Amygdala (tissue), 56 donors: ENCODE measurements around the gene SYNDIG1.

ENCODE experiments used
- DNase-seq, 56 donors: peaks; one replicate each; lab custom pipeline; 2025; lab: John Stamatoyannopoulos, UW

SYNDIG1 gene

GRCh38 chr20:24579475-24579874, 110.0 kb downstream of the SYNDIG1 start:
- no peak for DNase-seq

GRCh38 chr20:24580006-24580405, 110.6 kb downstream of the SYNDIG1 start:
- no peak for DNase-seq

- DNase-seq, result no peak
These were observed 111.4 kb downstream of the SYNDIG1 start for GRCh38 chr20:24580855-24581254.

GRCh38 chr20:24581443-24582170, 112.2 kb downstream of the SYNDIG1 start:
- DNase-seq, result no peak

GRCh38 chr20:24582373-24583168, 113.1 kb downstream of the SYNDIG1 start:
- DNase-seq, result no peak

- DNase-seq, result no peak
These were observed 113.9 kb downstream of the SYNDIG1 start for GRCh38 chr20:24583169-24583792.

- DNase-seq, result no peak
These were observed 114.6 kb downstream of the SYNDIG1 start for GRCh38 chr20:24584078-24584477.

- peak in 2 of 56 donors; percentile 22 to 48 for DNase-seq
These were observed 115.3 kb downstream of the SYNDIG1 start for GRCh38 chr20:24584538-24585356.

- no peak for DNase-seq
These were observed 116.5 kb downstream of the SYNDIG1 start for GRCh38 chr20:24585796-24586522.

- no peak for DNase-seq
These were observed 117.1 kb downstream of the SYNDIG1 start for GRCh38 chr20:24586523-24586840.

GRCh38 chr20:24587384-24588046, 118.1 kb downstream of the SYNDIG1 start:
- DNase-seq, result peak in 20 of 56 donors; percentile 25 to 57 (median 45)

- no peak for DNase-seq
These were observed 118.7 kb downstream of the SYNDIG1 start for GRCh38 chr20:24588047-24588635.

GRCh38 chr20:24588725-24589340, 119.4 kb downstream of the SYNDIG1 start:
- no peak for DNase-seq

GRCh38 chr20:24589381-24589780, 120.0 kb downstream of the SYNDIG1 start:
- DNase-seq, result no peak

- DNase-seq, result no peak
These were observed 120.4 kb downstream of the SYNDIG1 start for GRCh38 chr20:24589815-24590177.

GRCh38 chr20:24590178-24590982, 121.0 kb downstream of the SYNDIG1 start:
- DNase-seq, result no peak

GRCh38 chr20:24597051-24597450, 127.6 kb downstream of the SYNDIG1 start:
- no peak for DNase-seq

GRCh38 chr20:24598346-24598745, 128.9 kb downstream of the SYNDIG1 start:
- no peak for DNase-seq
